Measurements from ENCODE around the gene PTPRM.

PTPRM gene

DNA sequence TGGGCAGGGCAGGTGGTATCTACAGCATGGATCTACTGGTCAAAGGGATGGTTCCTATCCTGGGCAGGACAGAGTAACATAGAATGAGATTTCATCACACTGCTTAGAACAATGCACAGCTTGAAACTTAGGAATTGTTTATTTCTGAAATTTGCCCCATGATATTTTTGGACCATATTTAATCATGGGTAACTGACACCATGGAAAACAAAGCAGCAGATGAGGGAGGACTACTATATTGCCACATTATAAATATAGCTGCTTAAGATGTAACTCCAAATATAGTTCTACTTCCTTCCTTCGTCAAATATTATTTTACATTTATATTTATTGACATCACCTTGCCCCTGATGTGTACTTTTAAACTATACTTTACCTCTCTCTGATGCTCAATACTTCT is 254.7 kb downstream of the PTPRM start:
- no peaks in the 10 kb centered on the region for H3K9me3 ChIP-seq
- H3K4me1 ChIP-seq (ENCODE audit: control insufficient read depth in 1 of 2, insufficient read depth in 1 of 2, low read depth in 1 of 2, low read length in 1 of 2), result no peaks in the 10 kb centered on the region
- TF ChIP-seq, protein P1, sequence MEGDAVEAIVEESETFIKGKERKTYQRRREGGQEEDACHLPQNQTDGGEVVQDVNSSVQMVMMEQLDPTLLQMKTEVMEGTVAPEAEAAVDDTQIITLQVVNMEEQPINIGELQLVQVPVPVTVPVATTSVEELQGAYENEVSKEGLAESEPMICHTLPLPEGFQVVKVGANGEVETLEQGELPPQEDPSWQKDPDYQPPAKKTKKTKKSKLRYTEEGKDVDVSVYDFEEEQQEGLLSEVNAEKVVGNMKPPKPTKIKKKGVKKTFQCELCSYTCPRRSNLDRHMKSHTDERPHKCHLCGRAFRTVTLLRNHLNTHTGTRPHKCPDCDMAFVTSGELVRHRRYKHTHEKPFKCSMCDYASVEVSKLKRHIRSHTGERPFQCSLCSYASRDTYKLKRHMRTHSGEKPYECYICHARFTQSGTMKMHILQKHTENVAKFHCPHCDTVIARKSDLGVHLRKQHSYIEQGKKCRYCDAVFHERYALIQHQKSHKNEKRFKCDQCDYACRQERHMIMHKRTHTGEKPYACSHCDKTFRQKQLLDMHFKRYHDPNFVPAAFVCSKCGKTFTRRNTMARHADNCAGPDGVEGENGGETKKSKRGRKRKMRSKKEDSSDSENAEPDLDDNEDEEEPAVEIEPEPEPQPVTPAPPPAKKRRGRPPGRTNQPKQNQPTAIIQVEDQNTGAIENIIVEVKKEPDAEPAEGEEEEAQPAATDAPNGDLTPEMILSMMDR (IDR thresholded peaks at IDR 0.05), result no peak
- H3K4me3 ChIP-seq (ENCODE audit: low read depth in 1 of 2, low read length in 1 of 2), result no peak overlapping the region
- H3K27me3 ChIP-seq, result no peaks in the 10 kb centered on the region
- H3K27ac ChIP-seq, result no peak overlapping the region
- H3K36me3 ChIP-seq, result no peaks in the 10 kb centered on the region

DNA sequence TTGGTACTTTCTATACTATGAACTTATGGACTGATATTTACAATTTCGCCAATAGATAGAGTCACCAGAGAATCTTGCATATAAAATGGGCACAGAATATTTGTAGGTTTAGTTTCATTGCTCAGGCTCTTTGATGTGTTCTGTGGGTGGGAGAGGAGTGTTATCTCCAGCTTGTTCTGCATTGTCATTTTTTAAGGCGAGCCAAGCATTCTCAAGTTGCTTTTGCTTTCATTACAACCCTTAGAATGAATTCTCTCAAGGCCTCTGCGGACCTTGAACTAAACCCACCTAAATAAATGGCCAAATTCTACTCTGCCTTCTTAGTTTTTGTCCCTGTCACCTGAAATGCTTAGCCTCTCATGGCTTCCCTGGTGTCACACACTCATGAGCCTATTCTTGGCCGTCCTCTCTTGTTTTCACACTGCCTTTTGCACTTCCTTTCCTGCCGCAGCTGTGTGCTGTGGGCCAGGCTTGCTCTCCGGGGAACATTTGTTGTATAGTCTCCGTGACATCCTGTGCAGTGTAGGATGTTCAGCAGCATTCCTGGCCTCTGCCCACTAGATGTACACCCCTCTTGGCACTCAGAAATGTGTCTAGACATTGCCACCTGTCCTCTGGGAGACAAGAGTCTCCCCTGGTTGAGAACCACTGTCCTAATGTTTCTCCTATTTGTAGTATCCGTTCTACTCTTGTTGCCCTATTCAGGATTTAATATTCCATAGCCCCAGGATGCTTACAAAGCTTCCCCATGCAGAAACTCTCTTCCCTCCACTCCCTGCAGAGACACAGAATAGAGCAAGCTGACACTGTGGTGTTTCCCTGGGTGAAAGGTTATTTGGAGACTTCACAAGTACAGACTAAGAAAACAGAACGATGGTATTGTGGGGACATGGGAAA is 255.6 kb downstream of the PTPRM start:
- H3K27ac ChIP-seq, result no peak overlapping the region
- no peaks in the 10 kb centered on the region for H3K4me1 ChIP-seq (ENCODE audit: control insufficient read depth in 1 of 2, insufficient read depth in 1 of 2, low read depth in 1 of 2, low read length in 1 of 2)
- no peaks in the 10 kb centered on the region for H3K27me3 ChIP-seq
- TF ChIP-seq, protein P1 (IDR thresholded peaks at IDR 0.05), result no peak
- H3K36me3 ChIP-seq, result no peaks in the 10 kb centered on the region
- no peak overlapping the region for H3K4me3 ChIP-seq (ENCODE audit: low read depth in 1 of 2, low read length in 1 of 2)
- no peaks in the 10 kb centered on the region for H3K9me3 ChIP-seq

DNA sequence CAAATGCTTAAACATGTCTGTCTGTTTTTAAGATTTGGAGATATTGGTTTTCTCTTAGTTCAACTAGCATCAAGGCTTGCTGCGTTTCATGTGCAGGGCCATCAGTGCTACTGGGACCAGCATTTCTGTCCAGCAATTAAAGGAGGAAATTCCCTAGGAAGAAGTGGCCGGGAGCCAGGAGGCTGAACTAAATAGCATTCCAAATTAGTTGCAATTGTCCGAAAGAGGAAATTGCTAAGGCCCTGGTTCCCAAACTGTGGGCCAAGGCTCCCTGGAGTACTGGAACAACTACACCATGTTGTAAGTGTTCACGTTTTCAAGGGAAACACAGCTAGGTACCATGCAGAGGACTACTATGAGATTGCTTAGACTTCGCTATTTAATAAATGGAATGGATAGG is 257.9 kb downstream of the PTPRM start:
- H3K9me3 ChIP-seq, result no peaks in the 10 kb centered on the region
- TF ChIP-seq, protein P1 (IDR thresholded peaks at IDR 0.05), result no peak
- H3K27ac ChIP-seq, result no peak overlapping the region
- no peak overlapping the region for H3K4me3 ChIP-seq (ENCODE audit: low read depth in 1 of 2, low read length in 1 of 2)
- no peaks in the 10 kb centered on the region for H3K27me3 ChIP-seq
- no peaks in the 10 kb centered on the region for H3K36me3 ChIP-seq
- H3K4me1 ChIP-seq (ENCODE audit: control insufficient read depth in 1 of 2, insufficient read depth in 1 of 2, low read depth in 1 of 2, low read length in 1 of 2), result no peaks in the 10 kb centered on the region

DNA sequence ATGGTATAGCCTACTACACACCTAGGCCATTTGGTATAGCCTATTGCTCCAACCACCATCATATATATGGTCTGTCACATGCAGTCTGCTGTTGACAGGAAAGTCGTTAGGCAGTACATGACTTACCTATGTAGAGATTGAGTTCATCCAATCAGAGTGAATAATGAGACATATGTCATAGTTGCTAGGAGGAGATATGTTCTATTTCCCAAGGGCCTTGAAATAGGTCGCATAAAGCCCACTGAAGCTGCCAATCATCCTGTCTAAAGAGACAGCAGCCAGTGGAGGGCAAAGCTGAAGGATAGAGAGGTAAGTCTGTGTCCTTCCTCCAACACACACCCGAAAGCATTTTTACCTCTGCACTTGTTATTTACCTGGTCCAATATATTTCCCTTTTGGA is 263.4 kb downstream of the PTPRM start:
- H3K4me3 ChIP-seq (ENCODE audit: low read depth in 1 of 2, low read length in 1 of 2), result no peak overlapping the region
- no peaks in the 10 kb centered on the region for H3K9me3 ChIP-seq
- no peaks in the 10 kb centered on the region for H3K27me3 ChIP-seq
- TF ChIP-seq, protein P1 (IDR thresholded peaks at IDR 0.05), result no peak
- no peaks in the 10 kb centered on the region for H3K4me1 ChIP-seq (ENCODE audit: control insufficient read depth in 1 of 2, insufficient read depth in 1 of 2, low read depth in 1 of 2, low read length in 1 of 2)
- H3K36me3 ChIP-seq, result no peaks in the 10 kb centered on the region
- H3K27ac ChIP-seq, result no peak overlapping the region

DNA sequence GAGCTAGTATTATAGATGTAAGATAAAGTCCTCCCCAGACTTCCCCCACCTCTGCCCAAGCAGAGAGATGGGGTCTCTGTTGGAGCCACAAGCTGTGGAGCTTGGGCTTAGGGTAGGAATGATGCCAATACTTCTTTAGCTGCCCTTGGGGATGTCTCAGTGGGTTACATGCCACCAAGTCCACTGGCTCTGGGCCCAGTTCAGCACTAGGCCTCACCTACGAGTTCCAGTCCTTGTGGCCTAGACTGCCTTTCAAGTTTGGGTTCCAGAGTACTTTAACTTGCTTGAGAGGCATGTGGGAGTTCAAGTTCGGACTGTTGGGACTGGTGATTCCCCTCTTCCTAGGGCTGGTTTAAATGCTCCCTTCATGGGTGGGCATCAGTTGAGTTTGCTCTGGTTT is 272.4 kb downstream of the PTPRM start:
- Histone ChIP-seq H3K9me3 (no peaks in the 10 kb centered on the region), H3K27ac (no peak overlapping the region), H3K4me1 (ENCODE audit: control insufficient read depth in 1 of 2, insufficient read depth in 1 of 2, low read depth in 1 of 2, low read length in 1 of 2) (peaks cover 0 to 12% of the 10 kb centered on the region in 2 experiments), H3K27me3 (no peaks in the 10 kb centered on the region), H3K36me3 (no peaks in the 10 kb centered on the region), H3K4me3 (ENCODE audit: low read depth in 1 of 2, low read length in 1 of 2) (no peak overlapping the region)
- TF ChIP-seq, protein P1 (IDR thresholded peaks at IDR 0.05), result no peak

Measured in neutrophil (primary cell).